Esophagus muscularis mucosa (tissue), 4 donors: ENCODE measurements around the gene F2R. TPM values are rescaled to one million over a fixed set of nuclear protein-coding genes. Genes with fewer than 3 reads are reported as not detected.

Experiments used
- DNase-seq: peaks from one replicate; pipeline ENCODE4 v3.0.0-alpha.2; 2017; ENCODE audit errors: extremely low spot score
- H3K27ac ChIP-seq, 4 donors: fragments of 200-600 bp; sonication (generic); replicated peaks in 1 of 4; 1 replicate in 3 of 4; 2 replicates in 1 of 4; pipeline ENCODE4 v1.5.1; 2016 to 2019; ENCODE audit warnings: mild to moderate bottlenecking in 1 of 4
- H3K27me3 ChIP-seq, 4 donors: fragments of 200-600 bp; sonication (generic); one replicate each; pipeline versions ENCODE4 v1.5.1 to v1.6.0; 2016 to 2019
- H3K36me3 ChIP-seq, 4 donors: fragments of 200-600 bp; sonication (generic); one replicate each; pipeline ENCODE4 v1.5.1; 2016 to 2019
- H3K4me1 ChIP-seq, 4 donors: fragments of 200-600 bp; sonication (generic); one replicate each; pipeline ENCODE4 v1.5.1; 2016 to 2019
- H3K4me3 ChIP-seq, 4 donors: fragments of 200-600 bp; sonication (generic); 1 replicate in 2 of 4; 2 replicates in 2 of 4; pipeline ENCODE4 v1.5.1; 2016 to 2019; ENCODE audit warnings: mild to moderate bottlenecking in 4 of 4, moderate library complexity in 1 of 4
- H3K9me3 ChIP-seq, 4 donors: fragments of 200-600 bp; sonication (generic); 1 replicate in 3 of 4; 2 replicates in 1 of 4; pipeline ENCODE4 v1.5.1; 2016 to 2019
- CTCF ChIP-seq, 3 experiments: fragments of 200-600 bp in 2 of 3; fragments of 450-650 bp in 1 of 3; sonication (generic) in 2 of 3; IDR thresholded peaks; one replicate each; pipeline ENCODE4 v1.5.1; 2017 to 2019; ENCODE audit warnings: antibody characterized with exemption in 3 of 3, mild to moderate bottlenecking in 2 of 3, moderate library complexity in 1 of 3
- EP300 ChIP-seq: sonication (generic); formaldehyde crosslinking; IDR thresholded peaks from one replicate; pipeline ENCODE4 v1.6.1; 2017; ENCODE audit warnings: antibody characterized with exemption
- POLR2A ChIP-seq: fragments of 450-650 bp; IDR thresholded peaks from one replicate; pipeline ENCODE4 v1.6.1; 2017; ENCODE audit warnings: antibody characterized with exemption, moderate library complexity, mild to moderate bottlenecking, low read depth
- POLR2AphosphoS5 ChIP-seq, 2 donors: sonication (generic); formaldehyde crosslinking; IDR thresholded peaks; one replicate each; pipeline ENCODE4 v1.6.1; 2017; ENCODE audit warnings: antibody characterized with exemption in 2 of 2
- WGBS: methylation state at CpG from one replicate; pipeline ENCODE4 v1.1.5; 2018; 5-methylcytosine and 5-hydroxymethylcytosine counted together
- intact Hi-C: fragments of 100-400 bp; cut with DNase I; formaldehyde crosslinking; loops from one replicate; pipeline ENCODE4 v1.15.1; 2023
- total RNA-seq, 4 donors: library from RNA; depleted of rRNA; stranded (reverse); fragments of >200 nt; gene quantifications; one replicate each; pipeline versions ENCODE4 v1.1.0 to v1.2.1, GENCODE V29; 2016

The F2R gene
- total RNA-seq, 4 donors from 2014 or later, result 12.1 to 14.1 (median 13.9) TPM

GRCh38 chr5:76717222-76718083, 1.5 kb downstream of the F2R start:
- H3K36me3 ChIP-seq, result no peaks in the 10 kb centered on the region
- no peaks in the 10 kb centered on the region for H3K9me3 ChIP-seq
- TF ChIP-seq POLR2A, result no peak
- TF ChIP-seq EP300, result no peak
- TF ChIP-seq POLR2AphosphoS5 (IDR thresholded peaks at IDR 0.05), result no peak
- no peak for TF ChIP-seq CTCF (IDR thresholded peaks at IDR 0.05)
- DNase-seq, result no peak
- H3K27me3 ChIP-seq, result peaks cover 0 to 42% (median 8%) of the 10 kb centered on the region in 4 donors
- H3K4me1 ChIP-seq, result peaks cover 11 to 31% (median 26%) of the 10 kb centered on the region in 4 donors
- WGBS, result 81% methylated on average over 11 of the region's 11 CpGs
- peak overlapping the region; percentile 60 to 68 (median 64) for H3K4me3 ChIP-seq
- intact Hi-C loops, result no loop called here
- H3K27ac ChIP-seq, result no peak overlapping the region

DNA sequence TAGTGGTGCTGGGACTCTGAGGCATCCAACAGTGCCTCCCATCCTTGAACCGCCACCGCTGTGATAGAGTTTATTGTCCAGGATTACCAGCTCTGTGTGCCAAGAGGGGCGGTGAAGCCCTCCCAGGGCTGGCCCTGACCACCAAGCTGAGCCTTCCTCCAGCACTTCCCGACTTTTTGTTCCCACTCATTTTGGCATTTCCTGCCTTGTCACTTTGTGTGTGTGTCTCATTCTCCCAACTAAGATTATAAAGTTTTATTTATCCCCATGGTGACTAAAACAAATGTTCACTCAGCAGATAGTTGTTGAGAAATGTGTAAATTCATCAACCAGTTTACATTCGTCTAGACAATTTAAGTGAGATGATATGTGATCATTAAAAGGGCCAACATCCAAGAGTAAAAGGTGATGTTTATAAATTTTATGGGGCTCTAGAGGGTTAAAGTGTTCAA, 2.5 kb downstream of the F2R start:
- DNase-seq, result no peak
- no peak for TF ChIP-seq POLR2AphosphoS5 (IDR thresholded peaks at IDR 0.05)
- no peak for TF ChIP-seq POLR2A
- TF ChIP-seq CTCF (IDR thresholded peaks at IDR 0.05), result no peak
- TF ChIP-seq EP300, result no peak
- 80% methylated on average over 5 of the region's 5 CpGs for WGBS
- H3K9me3 ChIP-seq, result no peaks in the 10 kb centered on the region
- H3K27ac ChIP-seq, result no peak overlapping the region
- peaks cover 11 to 31% (median 26%) of the 10 kb centered on the region in 4 donors for H3K4me1 ChIP-seq
- no peaks in the 10 kb centered on the region for H3K36me3 ChIP-seq
- H3K27me3 ChIP-seq, result peaks cover 0 to 42% (median 8%) of the 10 kb centered on the region in 4 donors
- intact Hi-C loops, result no loop called here
- peak overlapping the region in 1 of 4 donors; percentile 60 for H3K4me3 ChIP-seq

DNA sequence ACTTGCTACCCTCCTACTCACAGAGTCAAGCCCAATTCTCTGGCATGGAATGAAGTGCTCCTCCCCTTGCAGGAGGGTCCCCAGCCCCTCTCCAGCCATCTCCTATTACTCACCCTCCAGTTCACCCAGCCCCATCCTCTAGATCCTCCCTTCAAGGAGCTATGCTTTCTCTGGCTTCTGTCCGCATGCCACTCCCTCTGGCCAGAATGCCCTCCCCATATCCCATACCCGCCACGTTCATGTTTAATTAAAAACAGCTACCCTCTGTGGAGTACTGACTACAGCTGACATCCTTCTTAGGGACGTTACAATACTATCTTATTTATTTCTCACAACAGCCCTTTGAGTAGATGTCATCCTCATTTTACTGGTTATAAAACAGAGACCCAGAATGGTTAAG, 3.0 kb downstream of the F2R start:
- Histone ChIP-seq H3K36me3 (no peaks in the 10 kb centered on the region), H3K27me3 (peaks cover 0 to 42% (median 8%) of the 10 kb centered on the region in 4 donors), H3K4me3 (no peak overlapping the region), H3K27ac (no peak overlapping the region), H3K9me3 (no peaks in the 10 kb centered on the region), H3K4me1 (peaks cover 11 to 31% (median 26%) of the 10 kb centered on the region in 4 donors)
- WGBS, result 78% methylated on average over 4 of the region's 4 CpGs
- intact Hi-C loops, result no loop called here
- TF ChIP-seq POLR2AphosphoS5 (IDR thresholded peaks at IDR 0.05) (no peak), CTCF (IDR thresholded peaks at IDR 0.05) (no peak), EP300 (no peak), POLR2A (no peak)
- no peak for DNase-seq

GRCh38 chr5:76720988-76721569, 5.2 kb downstream of the F2R start:
- no peaks in the 10 kb centered on the region for H3K9me3 ChIP-seq
- no peaks in the 10 kb centered on the region for H3K36me3 ChIP-seq
- H3K4me3 ChIP-seq, result no peak overlapping the region
- WGBS, result 64% methylated on average over 10 of the region's 10 CpGs
- TF ChIP-seq POLR2A (no peak), EP300 (no peak), CTCF (IDR thresholded peaks at IDR 0.05) (no peak)
- no peak for DNase-seq
- peaks cover 8 to 17% (median 12%) of the 10 kb centered on the region in 4 donors for H3K4me1 ChIP-seq
- no peak overlapping the region for H3K27ac ChIP-seq
- intact Hi-C loops, result no loop called here
- H3K27me3 ChIP-seq, result peaks cover 0 to 26% (median 7%) of the 10 kb centered on the region in 4 donors
